Adrenal gland (tissue), 5 donors: ENCODE data around the gene HOXC13.

Experiments
- POLR2A ChIP-seq, 2 donors: fragments of 450-650 bp; IDR thresholded peaks; one replicate each; pipeline ENCODE4 v1.6.1; 2017; ENCODE audit warnings: antibody characterized with exemption in 2 of 2, mild to moderate bottlenecking in 2 of 2, moderate library complexity in 1 of 2
- TF ChIP-seq, protein P1 (sequence below), 6 experiments: fragments of 450-650 bp in 4 of 6; fragments of 200-600 bp in 2 of 6; sonication (generic) in 1 of 6; IDR thresholded peaks; 1 replicate in 5 of 6; 2 replicates in 1 of 6; pipeline versions ENCODE4 v1.5.1 to v1.8.0; 2016 to 2021; ENCODE audit warnings: antibody characterized with exemption in 6 of 6, mild to moderate bottlenecking in 2 of 6, moderate library complexity in 1 of 6
- donor health status: DM: no; HTN: no; CAD: no.

DNA sequence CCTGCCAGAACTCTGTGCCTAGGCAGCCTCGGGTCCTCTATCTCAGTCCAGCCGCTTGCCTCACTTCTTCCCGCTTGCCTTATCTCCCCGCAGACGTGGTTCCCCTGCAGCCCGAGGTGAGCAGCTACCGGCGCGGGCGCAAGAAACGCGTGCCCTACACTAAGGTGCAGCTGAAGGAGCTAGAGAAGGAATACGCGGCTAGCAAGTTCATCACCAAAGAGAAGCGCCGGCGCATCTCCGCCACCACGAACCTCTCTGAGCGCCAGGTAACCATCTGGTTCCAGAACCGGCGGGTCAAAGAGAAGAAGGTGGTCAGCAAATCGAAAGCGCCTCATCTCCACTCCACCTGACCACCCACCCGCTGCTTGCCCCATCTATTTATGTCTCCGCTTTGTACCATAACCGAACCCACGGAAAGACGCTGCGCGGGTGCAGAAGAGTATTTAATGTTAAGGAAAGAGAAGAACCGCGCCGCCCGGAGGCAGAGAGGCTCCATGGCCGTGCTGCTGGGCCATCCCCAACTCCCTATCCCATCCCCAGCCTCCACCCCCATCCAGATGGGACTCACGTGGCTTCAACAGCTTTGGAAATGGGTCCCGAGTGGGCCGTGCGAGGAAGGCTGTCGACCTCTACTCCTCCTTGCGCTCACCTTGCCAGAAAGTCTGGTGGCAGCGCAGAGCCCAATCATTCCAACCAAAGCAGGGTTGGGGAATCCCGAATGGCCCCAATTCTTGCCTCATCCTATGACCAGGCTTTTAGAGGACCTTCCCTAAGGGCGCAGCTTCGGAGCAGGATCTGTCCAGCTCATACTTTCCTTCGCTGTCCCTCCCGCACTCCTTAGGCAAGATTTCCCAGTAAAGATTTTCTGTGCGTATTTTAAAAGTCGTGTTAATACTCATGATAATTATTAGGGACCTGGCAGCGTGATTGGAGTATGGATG lies 6.5 kb downstream of the HOXC13 start:
- TF ChIP-seq, protein P1, sequence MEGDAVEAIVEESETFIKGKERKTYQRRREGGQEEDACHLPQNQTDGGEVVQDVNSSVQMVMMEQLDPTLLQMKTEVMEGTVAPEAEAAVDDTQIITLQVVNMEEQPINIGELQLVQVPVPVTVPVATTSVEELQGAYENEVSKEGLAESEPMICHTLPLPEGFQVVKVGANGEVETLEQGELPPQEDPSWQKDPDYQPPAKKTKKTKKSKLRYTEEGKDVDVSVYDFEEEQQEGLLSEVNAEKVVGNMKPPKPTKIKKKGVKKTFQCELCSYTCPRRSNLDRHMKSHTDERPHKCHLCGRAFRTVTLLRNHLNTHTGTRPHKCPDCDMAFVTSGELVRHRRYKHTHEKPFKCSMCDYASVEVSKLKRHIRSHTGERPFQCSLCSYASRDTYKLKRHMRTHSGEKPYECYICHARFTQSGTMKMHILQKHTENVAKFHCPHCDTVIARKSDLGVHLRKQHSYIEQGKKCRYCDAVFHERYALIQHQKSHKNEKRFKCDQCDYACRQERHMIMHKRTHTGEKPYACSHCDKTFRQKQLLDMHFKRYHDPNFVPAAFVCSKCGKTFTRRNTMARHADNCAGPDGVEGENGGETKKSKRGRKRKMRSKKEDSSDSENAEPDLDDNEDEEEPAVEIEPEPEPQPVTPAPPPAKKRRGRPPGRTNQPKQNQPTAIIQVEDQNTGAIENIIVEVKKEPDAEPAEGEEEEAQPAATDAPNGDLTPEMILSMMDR (IDR thresholded peaks at IDR 0.05): no peak
- TF ChIP-seq POLR2A (IDR thresholded peaks at IDR 0.05): no peak
